ENCODE results near the gene DOCK1.

- TF ChIP-seq POLR2AphosphoS5 (IDR thresholded peaks at IDR 0.05) = no peak
- TF ChIP-seq POLR2A (IDR thresholded peaks at IDR 0.05) = no peak
- TF ChIP-seq CTCF (IDR thresholded peaks at IDR 0.05) = no peak
These were observed 465.4 kb downstream of the DOCK1 start for GRCh38 chr10:127370601-127371000.
